Measurements from ENCODE around the gene KCNG1. TPM values are rescaled to one million over a fixed set of nuclear protein-coding genes. Genes with fewer than 3 reads are reported as not detected.

The KCNG1 gene
- total and polyA plus RNA-seq, 2 donors from 2014 or later = 0.35 to 0.58 TPM

GRCh38 chr20:51065615-51066014 lies 42.7 kb upstream of the KCNG1 start:
- Histone ChIP-seq H3K36me3 (ENCODE audit: control insufficient read depth in 2 of 3, insufficient read depth in 3 of 3, low read length in 3 of 3) (no peaks in the 10 kb centered on the region), H3K27me3 (ENCODE audit: control insufficient read depth, insufficient read depth, low read length) (no peaks in the 10 kb centered on the region), H3K4me3 (ENCODE audit: low read length in 3 of 3) (no peak overlapping the region), H3K4me1 (ENCODE audit: control insufficient read depth in 2 of 3, insufficient read depth in 2 of 3, low read depth in 1 of 3, low read length in 3 of 3) (no peaks in the 10 kb centered on the region), H3K9me3 (ENCODE audit: control insufficient read depth in 2 of 3, insufficient read depth in 1 of 3, low read length in 3 of 3) (no peaks in the 10 kb centered on the region), H3K27ac (ENCODE audit: low read depth in 2 of 2, low read length in 2 of 2) (no peak overlapping the region), H3K9ac (ENCODE audit: low read length in 3 of 3) (no peak overlapping the region)
- TF ChIP-seq CTCF (IDR thresholded peaks at IDR 0.05; ENCODE audit: borderline replicate concordance, extremely low read depth, insufficient read depth) = no peak
- intact Hi-C loops (cut with DNase I) = no loop called here
- no peak for FAIRE-seq
- no peak for DNase-seq

DNA sequence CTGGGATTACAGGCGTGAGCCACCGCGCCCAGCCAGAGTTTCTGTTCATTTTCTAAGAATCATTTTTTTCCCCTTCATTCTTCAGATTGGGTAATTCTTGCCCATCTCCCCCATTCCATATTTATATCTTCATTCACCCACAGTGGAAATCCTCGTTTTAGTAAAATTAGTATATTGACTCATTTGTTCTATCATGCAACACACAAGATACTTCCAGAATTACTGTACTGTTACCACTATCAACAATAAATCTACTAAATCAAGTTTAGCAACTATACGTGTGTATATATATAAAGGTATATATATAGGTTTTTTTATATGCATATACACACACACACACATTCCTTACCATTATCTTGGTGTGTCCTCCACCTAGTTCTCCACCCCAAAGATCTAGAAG lies 41.2 kb upstream of the KCNG1 start:
- Histone ChIP-seq H3K36me3 (ENCODE audit: control insufficient read depth in 2 of 3, insufficient read depth in 3 of 3, low read length in 3 of 3) (no peaks in the 10 kb centered on the region), H3K27me3 (ENCODE audit: control insufficient read depth, insufficient read depth, low read length) (no peaks in the 10 kb centered on the region), H3K4me1 (ENCODE audit: control insufficient read depth in 2 of 3, insufficient read depth in 2 of 3, low read depth in 1 of 3, low read length in 3 of 3) (no peaks in the 10 kb centered on the region), H3K4me3 (ENCODE audit: low read length in 3 of 3) (no peak overlapping the region), H3K27ac (ENCODE audit: low read depth in 2 of 2, low read length in 2 of 2) (no peak overlapping the region), H3K9ac (ENCODE audit: low read length in 3 of 3) (no peak overlapping the region), H3K9me3 (ENCODE audit: control insufficient read depth in 2 of 3, insufficient read depth in 1 of 3, low read length in 3 of 3) (no peaks in the 10 kb centered on the region)
- TF ChIP-seq CTCF (IDR thresholded peaks at IDR 0.05; ENCODE audit: borderline replicate concordance, extremely low read depth, insufficient read depth) = no peak
- FAIRE-seq (no peak), DNase-seq (no peak)
- intact Hi-C loops (cut with DNase I) = no loop called here

- no peaks in the 10 kb centered on the region for H3K27me3 ChIP-seq (ENCODE audit: control insufficient read depth, insufficient read depth, low read length)
- no peak overlapping the region for H3K27ac ChIP-seq (ENCODE audit: low read depth in 2 of 2, low read length in 2 of 2)
- H3K9ac ChIP-seq (ENCODE audit: low read length in 3 of 3) = no peak overlapping the region
- no peak for TF ChIP-seq CTCF (IDR thresholded peaks at IDR 0.05; ENCODE audit: borderline replicate concordance, extremely low read depth, insufficient read depth)
- H3K4me1 ChIP-seq (ENCODE audit: control insufficient read depth in 2 of 3, insufficient read depth in 2 of 3, low read depth in 1 of 3, low read length in 3 of 3) = no peaks in the 10 kb centered on the region
- no peak overlapping the region for H3K4me3 ChIP-seq (ENCODE audit: low read length in 3 of 3)
- no peaks in the 10 kb centered on the region for H3K36me3 ChIP-seq (ENCODE audit: control insufficient read depth in 2 of 3, insufficient read depth in 3 of 3, low read length in 3 of 3)
- no peaks in the 10 kb centered on the region for H3K9me3 ChIP-seq (ENCODE audit: control insufficient read depth in 2 of 3, insufficient read depth in 1 of 3, low read length in 3 of 3)
- intact Hi-C loops (cut with DNase I) = no loop called here
- no peak for FAIRE-seq
- DNase-seq = no peak
These were observed 39.2 kb upstream of the KCNG1 start for GRCh38 chr20:51062065-51062464.

GRCh38 chr20:51061418-51062045 lies 38.6 kb upstream of the KCNG1 start:
- intact Hi-C loops (cut with DNase I) = no loop called here
- DNase-seq (no peak), FAIRE-seq (no peak)
- no peak overlapping the region for H3K4me3 ChIP-seq (ENCODE audit: low read length in 3 of 3)
- no peaks in the 10 kb centered on the region for H3K9me3 ChIP-seq (ENCODE audit: control insufficient read depth in 2 of 3, insufficient read depth in 1 of 3, low read length in 3 of 3)
- no peak overlapping the region for H3K27ac ChIP-seq (ENCODE audit: low read depth in 2 of 2, low read length in 2 of 2)
- H3K36me3 ChIP-seq (ENCODE audit: control insufficient read depth in 2 of 3, insufficient read depth in 3 of 3, low read length in 3 of 3) = no peaks in the 10 kb centered on the region
- no peak overlapping the region for H3K9ac ChIP-seq (ENCODE audit: low read length in 3 of 3)
- H3K27me3 ChIP-seq (ENCODE audit: control insufficient read depth, insufficient read depth, low read length) = no peaks in the 10 kb centered on the region
- no peaks in the 10 kb centered on the region for H3K4me1 ChIP-seq (ENCODE audit: control insufficient read depth in 2 of 3, insufficient read depth in 2 of 3, low read depth in 1 of 3, low read length in 3 of 3)
- TF ChIP-seq CTCF (IDR thresholded peaks at IDR 0.05; ENCODE audit: borderline replicate concordance, extremely low read depth, insufficient read depth) = no peak
